Loucy (cell line): Measurements from ENCODE around the gene WNK4.

ENCODE experiments used
- H2AFZ ChIP-seq: fragments of 200-600 bp; sonication (generic); 2 replicates; pipeline ENCODE4 v1.6.0; 2016; ENCODE audit warnings: antibody characterized with exemption, mild to moderate bottlenecking, low read length, moderate library complexity
- H3F3A ChIP-seq: fragments of 200-600 bp; 2 replicates; pipeline ENCODE4 v1.6.0; 2016; ENCODE audit warnings: antibody characterized with exemption, low read depth, mild to moderate bottlenecking
- H3K27me3 ChIP-seq: fragments of 200-600 bp; sonication (generic); 2 replicates; pipeline ENCODE4 v1.6.1; 2014; ENCODE audit warnings: low read length, mild to moderate bottlenecking; ENCODE audit not compliant: insufficient read depth, poor library complexity, severe bottlenecking
- H3K36me3 ChIP-seq: fragments of 200-600 bp; sonication (generic); 2 replicates; pipeline ENCODE4 v1.6.1; 2016; ENCODE audit warnings: low read length; ENCODE audit not compliant: insufficient read depth
- H3K4me1 ChIP-seq: fragments of 200-600 bp; sonication (generic); 2 replicates; pipeline ENCODE4 v1.5.1; 2014; ENCODE audit warnings: low read length, mild to moderate bottlenecking; ENCODE audit not compliant: insufficient read depth, poor library complexity, severe bottlenecking
- H3K4me2 ChIP-seq: fragments of 200-600 bp; sonication (generic); 2 replicates; pipeline ENCODE4 v1.6.0; 2014; ENCODE audit warnings: antibody characterized with exemption, low read length, low read depth, mild to moderate bottlenecking; ENCODE audit not compliant: poor library complexity, severe bottlenecking
- H3K4me3 ChIP-seq: fragments of 200-600 bp; sonication (generic); 2 replicates; pipeline ENCODE4 v1.5.1; 2014; ENCODE audit warnings: low read length, mild to moderate bottlenecking, mixed read lengths; ENCODE audit not compliant: poor library complexity, severe bottlenecking
- H3K79me2 ChIP-seq: fragments of 200-600 bp; sonication (generic); 2 replicates; pipeline ENCODE4 v1.6.1; 2014; ENCODE audit warnings: low read length; ENCODE audit not compliant: insufficient read depth
- H3K9ac ChIP-seq: fragments of 200-600 bp; sonication (generic); 2 replicates; pipeline ENCODE4 v1.6.0; 2014; ENCODE audit warnings: mild to moderate bottlenecking, low read depth, low read length, moderate library complexity; ENCODE audit not compliant: poor library complexity, severe bottlenecking
- H3K9me2 ChIP-seq: fragments of 200-600 bp; sonication (generic); replicated peaks from 2 replicates; pipeline ENCODE4 v1.6.1; 2016; ENCODE audit warnings: low read depth, low read length, mixed read lengths
- H3K9me3 ChIP-seq: fragments of 200-600 bp; sonication (generic); 2 replicates; pipeline ENCODE4 v1.6.1; 2014; ENCODE audit warnings: mild to moderate bottlenecking, antibody characterized with exemption, low read length, low read depth; ENCODE audit not compliant: insufficient read depth
- H4K20me1 ChIP-seq: fragments of 200-600 bp; sonication (generic); 2 replicates; pipeline ENCODE4 v1.6.0; 2014; ENCODE audit warnings: antibody characterized with exemption, low read length, mild to moderate bottlenecking; ENCODE audit not compliant: insufficient read depth, poor library complexity, severe bottlenecking
- CTCF ChIP-seq: fragments of 200-600 bp; sonication (generic); conservative IDR thresholded peaks from 2 replicates; pipeline ENCODE4 v1.5.1; 2014; ENCODE audit warnings: mild to moderate bottlenecking, antibody characterized with exemption, low read length
- EZH2phosphoT487 ChIP-seq: fragments of 200-600 bp; IDR thresholded peaks from 2 replicates; pipeline ENCODE4 v1.6.1; 2018; ENCODE audit warnings: antibody characterized with exemption, mild to moderate bottlenecking, moderate library complexity, borderline replicate concordance

The WNK4 gene

GRCh38 chr17:42809250-42809649 lies 28.8 kb downstream of the WNK4 start:
- H3K36me3 ChIP-seq: peaks cover 17% of the 10 kb centered on the region; the same call in 1 of the 2 replicates

GRCh38 chr17:42814633-42815399 lies 34.4 kb downstream of the WNK4 start:
- Histone ChIP-seq H3F3A (no peaks in the 10 kb centered on the region), H3K4me3 (no peak overlapping the region), H3K9me2 (no peaks in the 10 kb centered on the region), H3K9me3 (no peaks in the 10 kb centered on the region), H3K4me1 (no peaks in the 10 kb centered on the region), H3K4me2 (no peak overlapping the region), H3K27me3 (no peaks in the 10 kb centered on the region), H3K79me2 (no peaks in the 10 kb centered on the region), H4K20me1 (peaks cover 3% of the 10 kb centered on the region), H3K9ac (no peak overlapping the region), H2AFZ (no peak overlapping the region), H3K36me3 (peaks cover 59% of the 10 kb centered on the region; the same call in 1 of the 2 replicates)
- no peak for TF ChIP-seq EZH2phosphoT487
- TF ChIP-seq CTCF: no peak

More at GRCh38 chr17:42809250-42809649, 28.8 kb downstream of the WNK4 start:
- no peaks in the 10 kb centered on the region for H3K9me2 ChIP-seq
- H3F3A ChIP-seq: no peaks in the 10 kb centered on the region
- no peaks in the 10 kb centered on the region for H3K4me1 ChIP-seq
- H3K9me3 ChIP-seq: no peaks in the 10 kb centered on the region
- H4K20me1 ChIP-seq: no peaks in the 10 kb centered on the region
- no peak overlapping the region for H3K4me2 ChIP-seq
- H2AFZ ChIP-seq: no peak overlapping the region
- H3K4me3 ChIP-seq: no peak overlapping the region
- H3K79me2 ChIP-seq: no peaks in the 10 kb centered on the region
- H3K27me3 ChIP-seq: no peaks in the 10 kb centered on the region
- TF ChIP-seq EZH2phosphoT487 (no peak), CTCF (no peak)
- H3K9ac ChIP-seq: no peak overlapping the region

- peaks cover 58% of the 10 kb centered on the region; the same call in 1 of the 2 replicates for H3K36me3 ChIP-seq
- peaks cover 5% of the 10 kb centered on the region for H3K4me1 ChIP-seq
- no peak overlapping the region for H3K9ac ChIP-seq
- no peak overlapping the region for H3K4me3 ChIP-seq
- no peaks in the 10 kb centered on the region for H3F3A ChIP-seq
- TF ChIP-seq EZH2phosphoT487 (no peak), CTCF (no peak)
- no peak overlapping the region for H2AFZ ChIP-seq
- H3K27me3 ChIP-seq: no peaks in the 10 kb centered on the region
- no peak overlapping the region for H3K4me2 ChIP-seq
- H3K79me2 ChIP-seq: peaks cover 9% of the 10 kb centered on the region; the same call in 1 of the 2 replicates
- no peaks in the 10 kb centered on the region for H3K9me3 ChIP-seq
- H3K9me2 ChIP-seq: no peaks in the 10 kb centered on the region
- H4K20me1 ChIP-seq: peaks cover 4% of the 10 kb centered on the region
Observed at GRCh38 chr17:42817866-42818265, 37.5 kb downstream of the WNK4 start.
